ENCODE measurements around the gene GRN. TPM values are rescaled to one million over a fixed set of nuclear protein-coding genes. Genes with fewer than 3 reads are reported as not detected.

Gene GRN
- polyA plus RNA-seq, 1 of the 3 experiments (the other 2 are of a cell fraction), result 442 TPM

DNA sequence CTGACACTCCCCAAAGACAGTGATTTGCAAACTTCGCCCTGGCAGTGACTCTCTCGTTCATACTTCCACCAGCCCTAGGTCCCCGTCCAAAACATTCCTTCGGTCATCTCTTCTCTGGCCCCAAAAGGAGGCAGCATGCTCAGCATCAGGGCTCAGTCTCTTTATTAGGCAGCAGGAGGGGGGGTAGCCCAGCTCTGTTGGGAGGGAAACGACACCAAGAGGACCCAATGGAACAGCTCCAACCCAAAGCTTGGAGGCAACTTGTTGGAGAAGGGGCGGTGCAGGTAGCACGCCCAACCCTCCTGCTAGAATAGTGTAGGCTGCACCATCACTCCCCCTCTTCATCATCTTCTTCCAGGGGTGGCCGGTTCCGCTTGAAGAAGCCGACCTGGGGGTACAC, 26.9 kb downstream of the GRN start:
- Histone ChIP-seq H3K27ac (ENCODE audit: low read depth in 2 of 2, low read length in 1 of 2) (no peak overlapping the region), H3K4me2 (no peak overlapping the region), H3K79me2 (ENCODE audit: insufficient read depth) (no peaks in the 10 kb centered on the region), H3K9me2 (no peaks in the 10 kb centered on the region), H3K4me1 (ENCODE audit: control insufficient read depth in 1 of 2, insufficient read depth in 2 of 2, low read depth in 1 of 2, low read length in 1 of 2) (no peaks in the 10 kb centered on the region), H3K27me3 (ENCODE audit: insufficient read depth) (no peaks in the 10 kb centered on the region; the same call in 1 of the 2 replicates), H3K4me3 (ENCODE audit: low read depth in 2 of 2, low read length in 1 of 2) (no peak overlapping the region), H4K20me1 (ENCODE audit: insufficient read depth) (no peaks in the 10 kb centered on the region), H2AFZ (ENCODE audit: low read depth) (no peak overlapping the region), H3K36me3 (replicated peaks in 1 of 2; ENCODE audit: control insufficient read depth in 1 of 2, insufficient read depth in 2 of 2, low read length in 1 of 2) (no peaks in the 10 kb centered on the region), H3K9ac (no peak overlapping the region), H3K9me3 (no peaks in the 10 kb centered on the region), H3F3A (replicated peaks; ENCODE audit: insufficient read depth) (no peaks in the 10 kb centered on the region)
- no peak for DNase-seq
- 81% methylated on average over 9 of the region's 10 CpGs for WGBS (ENCODE audit: low lambda C conversion rate)
- no peak for TF ChIP-seq RXRA (IDR thresholded peaks at IDR 0.05; ENCODE audit: borderline replicate concordance, low read depth)
- no peak for TF ChIP-seq USF1 (IDR thresholded peaks at IDR 0.05; ENCODE audit: borderline replicate concordance, low read depth)
- TF ChIP-seq NFIC (IDR thresholded peaks at IDR 0.05; ENCODE audit: borderline replicate concordance), result no peak
- no peak for TF ChIP-seq ZBTB33 (IDR thresholded peaks at IDR 0.05; ENCODE audit: borderline replicate concordance, low read depth)
- TF ChIP-seq GATA2 (CRISPR knock-in tag; IDR thresholded peaks at IDR 0.05), result no peak
- TF ChIP-seq, protein P1, sequence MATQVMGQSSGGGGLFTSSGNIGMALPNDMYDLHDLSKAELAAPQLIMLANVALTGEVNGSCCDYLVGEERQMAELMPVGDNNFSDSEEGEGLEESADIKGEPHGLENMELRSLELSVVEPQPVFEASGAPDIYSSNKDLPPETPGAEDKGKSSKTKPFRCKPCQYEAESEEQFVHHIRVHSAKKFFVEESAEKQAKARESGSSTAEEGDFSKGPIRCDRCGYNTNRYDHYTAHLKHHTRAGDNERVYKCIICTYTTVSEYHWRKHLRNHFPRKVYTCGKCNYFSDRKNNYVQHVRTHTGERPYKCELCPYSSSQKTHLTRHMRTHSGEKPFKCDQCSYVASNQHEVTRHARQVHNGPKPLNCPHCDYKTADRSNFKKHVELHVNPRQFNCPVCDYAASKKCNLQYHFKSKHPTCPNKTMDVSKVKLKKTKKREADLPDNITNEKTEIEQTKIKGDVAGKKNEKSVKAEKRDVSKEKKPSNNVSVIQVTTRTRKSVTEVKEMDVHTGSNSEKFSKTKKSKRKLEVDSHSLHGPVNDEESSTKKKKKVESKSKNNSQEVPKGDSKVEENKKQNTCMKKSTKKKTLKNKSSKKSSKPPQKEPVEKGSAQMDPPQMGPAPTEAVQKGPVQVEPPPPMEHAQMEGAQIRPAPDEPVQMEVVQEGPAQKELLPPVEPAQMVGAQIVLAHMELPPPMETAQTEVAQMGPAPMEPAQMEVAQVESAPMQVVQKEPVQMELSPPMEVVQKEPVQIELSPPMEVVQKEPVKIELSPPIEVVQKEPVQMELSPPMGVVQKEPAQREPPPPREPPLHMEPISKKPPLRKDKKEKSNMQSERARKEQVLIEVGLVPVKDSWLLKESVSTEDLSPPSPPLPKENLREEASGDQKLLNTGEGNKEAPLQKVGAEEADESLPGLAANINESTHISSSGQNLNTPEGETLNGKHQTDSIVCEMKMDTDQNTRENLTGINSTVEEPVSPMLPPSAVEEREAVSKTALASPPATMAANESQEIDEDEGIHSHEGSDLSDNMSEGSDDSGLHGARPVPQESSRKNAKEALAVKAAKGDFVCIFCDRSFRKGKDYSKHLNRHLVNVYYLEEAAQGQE (IDR thresholded peaks at IDR 0.05; ENCODE audit: low read depth, low read length), result no peak
- no peak for TF ChIP-seq JUND (IDR thresholded peaks at IDR 0.05)
- CTCF ChIA-PET, result interaction anchor here (1.1 to 2.4 kb wide), 2 partner anchors 9 to 169 kb away, joined by 3 to 9 read pairs; partner anchors contain the start of gene FAM171A2
- POLR2A ChIA-PET, result no interaction called here

GRCh38 chr17:44374306-44375195, 29.4 kb downstream of the GRN start:
- 85% methylated on average over 17 of the region's 31 CpGs for WGBS (ENCODE audit: low lambda C conversion rate)
- no peaks in the 10 kb centered on the region for H3K27me3 ChIP-seq (ENCODE audit: insufficient read depth)
- no peaks in the 10 kb centered on the region for H4K20me1 ChIP-seq (ENCODE audit: insufficient read depth)
- no peaks in the 10 kb centered on the region for H3K9me2 ChIP-seq
- H3K9me3 ChIP-seq, result no peaks in the 10 kb centered on the region
- H2AFZ ChIP-seq (ENCODE audit: low read depth), result no peak overlapping the region
- no peaks in the 10 kb centered on the region for H3F3A ChIP-seq (replicated peaks; ENCODE audit: insufficient read depth)
- no peak overlapping the region for H3K4me3 ChIP-seq (ENCODE audit: low read depth in 2 of 2, low read length in 1 of 2)
- POLR2A ChIA-PET, result no interaction called here
- peak; percentile 44 for DNase-seq
- H3K79me2 ChIP-seq (ENCODE audit: insufficient read depth), result no peaks in the 10 kb centered on the region
- no peak overlapping the region for H3K4me2 ChIP-seq
- H3K36me3 ChIP-seq (replicated peaks in 1 of 2; ENCODE audit: control insufficient read depth in 1 of 2, insufficient read depth in 2 of 2, low read length in 1 of 2), result no peaks in the 10 kb centered on the region
- CTCF ChIA-PET, result interaction anchor here (1.0 to 2.4 kb wide), 5 partner anchors 13 to 168 kb away, joined by 3 to 11 read pairs (median 7); no protein-coding TSS in a partner anchor
- no peak overlapping the region for H3K27ac ChIP-seq (ENCODE audit: low read depth in 2 of 2, low read length in 1 of 2)
- H3K9ac ChIP-seq, result no peak overlapping the region
- no peaks in the 10 kb centered on the region for H3K4me1 ChIP-seq (ENCODE audit: control insufficient read depth in 1 of 2, insufficient read depth in 2 of 2, low read depth in 1 of 2, low read length in 1 of 2)
- no peak for TF ChIP-seq GABPA (IDR thresholded peaks at IDR 0.05; ENCODE audit: low read depth)
- TF ChIP-seq SIN3A (IDR thresholded peaks at IDR 0.05; ENCODE audit: borderline replicate concordance, low read depth, low read length), result no peak
- no peak for TF ChIP-seq ELF1 (IDR thresholded peaks at IDR 0.05)
- no peak for TF ChIP-seq SMC3 (IDR thresholded peaks at IDR 0.05; ENCODE audit: low read depth, low read length)
- no peak for TF ChIP-seq ZBTB33 (IDR thresholded peaks at IDR 0.05; ENCODE audit: borderline replicate concordance, low read depth)
- no peak for TF ChIP-seq GATA2 (CRISPR knock-in tag; IDR thresholded peaks at IDR 0.05)
- no peak for TF ChIP-seq TCF12 (IDR thresholded peaks at IDR 0.05)
- TF ChIP-seq MEF2A (IDR thresholded peaks at IDR 0.05; ENCODE audit: borderline replicate concordance, low read depth), result no peak
- TF ChIP-seq FOSL2 (IDR thresholded peaks at IDR 0.05; ENCODE audit: borderline replicate concordance, low read depth), result no peak
- TF ChIP-seq, protein P2, sequence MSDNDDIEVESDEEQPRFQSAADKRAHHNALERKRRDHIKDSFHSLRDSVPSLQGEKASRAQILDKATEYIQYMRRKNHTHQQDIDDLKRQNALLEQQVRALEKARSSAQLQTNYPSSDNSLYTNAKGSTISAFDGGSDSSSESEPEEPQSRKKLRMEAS (IDR thresholded peaks at IDR 0.05; ENCODE audit: low read depth), result no peak
- no peak for TF ChIP-seq RXRA (IDR thresholded peaks at IDR 0.05; ENCODE audit: borderline replicate concordance, low read depth)
- TF ChIP-seq EZH2phosphoT487 (IDR thresholded peaks at IDR 0.05; ENCODE audit: borderline replicate concordance, low read depth), result no peak
- TF ChIP-seq POLR2AphosphoS5 (IDR thresholded peaks at IDR 0.05; ENCODE audit: low read depth, low read length), result no peak

Measured in SK-N-SH (cell line).